HG02642 (cell line): ENCODE measurements around the gene ATRN.

Source experiments
- ATAC-seq: cut with Tn5 transposase; IDR thresholded peaks from one replicate; pipeline ENCODE4 v1.9.1; 2021; ENCODE audit warnings: mild to moderate bottlenecking; ENCODE audit not compliant: unreplicated experiment, poor library complexity

ATRN gene

DNA sequence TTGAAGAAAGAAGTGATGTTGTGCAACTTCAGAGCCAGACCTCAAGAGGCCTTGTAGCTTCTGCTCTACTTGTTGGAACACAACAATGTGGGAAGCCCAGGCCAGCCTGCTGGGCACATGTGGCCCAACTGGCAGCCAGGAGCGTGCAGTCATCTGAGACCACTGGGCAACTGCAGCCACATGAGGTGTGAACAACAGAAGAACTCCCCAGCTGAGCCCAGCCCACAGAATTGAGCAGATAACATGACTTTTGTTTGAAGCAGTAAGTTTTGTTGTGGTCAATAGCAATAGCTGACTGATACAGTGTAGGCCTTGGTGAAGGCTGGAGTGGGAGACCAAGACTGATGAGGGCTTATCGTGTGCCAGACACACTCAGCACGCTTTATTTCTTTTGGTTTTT is 219.6 kb downstream of the ATRN start:
- ATAC-seq, result no peak

GRCh38 chr20:3691306-3691705 is 220.5 kb downstream of the ATRN start:
- ATAC-seq, result no peak

- no peak for ATAC-seq
These were observed 221.1 kb downstream of the ATRN start for GRCh38 chr20:3691897-3692296.

DNA sequence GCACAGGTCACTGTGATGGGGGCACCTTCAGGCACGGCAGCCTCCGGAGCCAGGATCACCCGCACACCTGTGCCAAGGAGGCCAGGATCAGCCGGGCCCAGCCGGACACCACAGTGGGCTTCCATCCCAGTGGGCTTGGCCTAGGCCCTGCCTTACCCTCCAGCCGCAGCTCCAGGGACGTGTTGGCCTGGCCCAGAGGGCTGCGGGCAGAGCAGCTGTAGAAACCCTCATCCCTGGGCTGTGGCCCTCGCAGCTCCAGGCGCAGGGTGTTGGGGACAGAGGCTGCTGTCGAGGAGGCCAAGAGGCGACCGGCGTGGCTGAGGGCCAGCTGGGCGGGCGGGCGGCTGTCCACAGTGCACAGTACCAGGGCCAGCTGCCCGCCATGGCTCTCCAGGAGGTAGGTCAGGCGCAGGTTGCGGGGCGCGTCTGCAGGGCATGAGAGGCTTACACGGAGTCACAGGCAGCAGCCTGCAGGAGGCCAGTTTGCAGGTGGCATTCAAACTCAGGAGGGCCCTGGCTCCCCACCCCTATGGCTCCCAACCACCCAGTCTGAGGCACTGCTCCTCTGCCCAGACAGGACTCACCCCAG is 222.0 kb downstream of the ATRN start:
- ATAC-seq, result no peak

GRCh38 chr20:3693376-3693775 is 222.6 kb downstream of the ATRN start:
- no peak for ATAC-seq

GRCh38 chr20:3694864-3695263 is 224.0 kb downstream of the ATRN start:
- no peak for ATAC-seq

DNA sequence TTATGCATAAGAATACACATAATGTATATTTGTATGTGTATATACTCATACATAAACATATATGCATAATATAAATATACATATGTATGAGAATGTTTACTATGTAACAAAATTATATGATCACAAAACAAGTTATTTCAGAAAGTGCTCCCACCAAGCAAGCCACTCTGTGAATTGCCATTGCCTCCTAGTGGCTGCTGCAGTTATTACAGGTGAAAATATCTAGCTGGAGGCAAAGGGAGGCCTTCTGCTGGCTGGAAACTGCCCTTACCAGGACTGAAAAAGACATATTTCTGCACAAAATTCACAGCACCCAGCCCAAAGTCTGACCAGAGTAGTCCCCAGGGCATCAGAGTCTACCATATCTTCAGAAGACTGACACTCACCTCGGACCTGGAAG is 225.4 kb downstream of the ATRN start:
- no peak for ATAC-seq

DNA sequence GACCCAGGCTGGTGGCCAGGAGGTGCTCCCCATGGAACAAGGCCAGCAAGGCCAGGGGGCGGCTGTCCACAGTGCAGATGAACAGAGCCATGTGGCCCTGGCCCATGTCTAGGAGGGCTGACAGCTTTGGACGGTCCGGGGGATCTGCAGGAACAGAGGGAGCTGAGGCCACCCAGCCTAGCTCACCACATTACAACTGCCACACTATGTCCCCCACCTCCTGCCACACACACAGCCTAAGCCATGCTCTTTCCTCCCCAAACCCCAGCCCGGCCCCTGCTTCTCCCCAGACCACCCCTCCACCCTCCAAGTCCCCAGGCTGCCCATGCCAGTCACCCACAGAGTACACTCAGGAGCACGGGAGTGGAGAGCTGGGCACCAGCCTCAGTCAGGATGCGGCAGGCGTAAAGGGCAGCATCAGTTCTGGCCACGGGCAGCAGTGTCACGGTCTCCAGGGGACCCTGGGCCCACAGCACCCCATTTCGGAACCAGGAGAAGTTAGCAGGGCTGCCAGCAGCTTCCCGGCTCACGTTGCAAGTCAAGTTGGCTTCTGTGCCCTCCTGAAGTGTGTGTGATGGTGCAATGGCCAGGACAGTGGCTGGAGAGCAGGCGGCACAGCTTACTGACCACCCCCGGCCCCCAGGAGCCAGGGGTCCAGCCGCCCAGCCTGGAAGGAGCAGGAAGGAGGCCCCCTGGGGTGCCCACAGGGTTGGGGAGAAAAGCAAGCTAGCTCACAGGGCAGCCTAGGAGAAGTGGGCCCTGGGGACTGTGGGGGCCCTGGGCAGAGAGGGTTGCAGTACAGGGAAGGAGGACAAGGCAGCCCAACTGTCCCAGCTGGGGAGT is 226.1 kb downstream of the ATRN start:
- ATAC-seq, result no peak

DNA sequence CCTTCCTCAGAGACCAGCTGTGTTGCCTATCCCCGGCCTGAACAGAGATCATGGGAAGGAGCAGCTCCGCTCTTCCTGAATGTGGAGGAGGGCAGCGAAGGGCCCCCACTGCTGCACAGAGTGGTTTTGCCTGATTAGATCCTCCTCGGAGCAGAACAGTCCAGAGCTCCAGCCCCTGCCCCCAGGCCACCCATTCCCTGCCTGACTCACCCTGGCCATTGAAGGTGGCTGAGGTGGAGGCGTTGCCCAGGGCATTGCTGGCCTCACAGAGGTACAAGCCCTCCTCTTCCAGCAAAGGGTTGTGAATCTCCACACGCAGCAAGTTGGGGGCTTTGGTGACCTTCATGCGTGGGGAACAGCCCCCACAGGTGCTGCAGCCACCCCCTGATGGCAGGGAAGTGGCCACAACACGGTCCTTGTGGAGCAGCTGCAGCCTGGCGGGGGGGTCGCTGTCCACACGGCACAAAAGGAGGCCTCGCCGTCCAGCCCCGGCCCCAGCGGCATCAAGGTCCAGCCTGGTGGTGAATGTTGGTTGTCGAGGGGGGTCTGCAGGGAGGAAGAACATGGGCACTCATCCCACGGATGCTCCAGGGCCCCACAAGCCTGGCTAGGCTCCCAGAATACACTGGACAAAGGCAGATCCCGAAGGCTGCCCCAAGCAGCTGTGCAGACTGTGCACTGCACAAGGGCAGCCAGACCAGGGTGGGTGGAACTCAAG is 226.9 kb downstream of the ATRN start:
- ATAC-seq, result no peak

DNA sequence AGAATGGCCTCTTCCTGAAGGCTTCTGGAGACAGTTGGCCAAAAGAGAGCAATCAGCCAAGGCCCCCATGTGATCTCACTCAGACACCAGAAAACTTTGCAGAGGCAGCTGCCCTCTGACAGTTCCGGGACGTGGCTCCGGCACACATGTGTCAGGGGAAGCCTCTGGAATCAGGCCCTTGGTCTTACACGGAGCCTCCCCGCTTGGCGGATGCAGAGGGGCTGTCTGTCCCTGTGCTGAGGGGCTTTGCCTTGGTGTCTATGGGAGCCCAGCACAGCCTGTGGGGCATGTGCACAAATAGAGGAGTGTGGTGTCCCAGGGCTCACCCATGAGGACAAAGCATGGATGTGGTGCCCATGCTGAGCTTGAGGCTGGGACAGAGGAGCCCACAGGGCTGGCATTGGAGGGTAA is 227.8 kb downstream of the ATRN start:
- no peak for ATAC-seq

DNA sequence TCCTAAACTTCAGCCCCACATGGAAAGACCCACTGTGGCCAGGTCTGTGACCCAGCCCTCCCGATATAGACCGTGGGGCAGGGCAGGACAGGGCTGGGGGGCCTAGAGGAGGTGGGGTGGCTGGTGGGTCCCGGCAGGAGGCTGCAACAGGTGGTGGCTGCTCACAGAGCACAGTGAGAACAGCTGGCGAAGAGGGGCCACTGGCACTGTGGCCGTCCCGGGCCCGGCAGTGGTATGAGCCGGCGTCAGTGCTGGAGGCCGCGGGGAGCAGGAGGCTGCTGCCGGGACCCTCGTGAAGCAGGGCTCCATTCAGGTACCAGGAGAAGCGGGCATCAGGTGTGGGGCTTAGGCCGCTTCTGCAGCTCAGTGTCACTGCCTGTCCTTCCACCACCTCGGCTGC is 228.2 kb downstream of the ATRN start:
- ATAC-seq, result no peak
